Spinal cord (tissue), 10 donors: Measurements from ENCODE around the gene PRDM16. TPM values are rescaled to one million over a fixed set of nuclear protein-coding genes. Genes with fewer than 3 reads are reported as not detected.

Experiments
- DNase-seq, 6 donors: peaks; one replicate each; pipeline versions ENCODE4 v3.0.0 to v3.0.0-alpha.2; 2013 to 2015; ENCODE audit warnings: low spot score in 6 of 6, low read depth in 4 of 6
- H3K27ac ChIP-seq: one replicate; pipeline ENCODE4 v1.5.1; 2013; ENCODE audit warnings: low read depth, low read length, control low read depth
- H3K27me3 ChIP-seq: one replicate; pipeline ENCODE4 v1.6.1; 2013; ENCODE audit warnings: low read length; ENCODE audit not compliant: control insufficient read depth, insufficient read depth
- H3K36me3 ChIP-seq: one replicate; pipeline ENCODE4 v1.6.1; 2013; ENCODE audit warnings: low read length; ENCODE audit not compliant: control insufficient read depth, insufficient read depth
- H3K4me1 ChIP-seq: one replicate; pipeline ENCODE4 v1.6.1; 2013; ENCODE audit warnings: low read length; ENCODE audit not compliant: control insufficient read depth, insufficient read depth
- H3K4me3 ChIP-seq: one replicate; pipeline ENCODE4 v1.5.1; 2013; ENCODE audit warnings: low read depth, low read length, control low read depth
- H3K9me3 ChIP-seq: one replicate; pipeline ENCODE4 v1.6.1; 2013; ENCODE audit warnings: low read length; ENCODE audit not compliant: control insufficient read depth, insufficient read depth
- WGBS: methylation state at CpG from one replicate; pipeline ENCODE4 v1.1.5; 2013; ENCODE audit warnings: missing lambda C conversion rate; ENCODE audit not compliant: insufficient coverage; 5-methylcytosine and 5-hydroxymethylcytosine counted together
- polyA plus RNA-seq, 2 donors: library from polyadenylated mRNA; unstranded; fragments of 120-200 nt; gene quantifications; one replicate each; pipeline ENCODE4 v1.2.1, GENCODE V29; 2013; ENCODE audit not compliant: insufficient read length in 2 of 2
- total RNA-seq, 2 donors: library from RNA; depleted of rRNA in 1 of 2; stranded (reverse); fragments of 120-200 nt in 1 of 2; fragments of >200 nt in 1 of 2; gene quantifications; one replicate each; pipeline versions ENCODE4 v1.2.3 to v1.2.4, GENCODE V29; 2013 to 2014
- donor health status: healthy.

PRDM16 gene
- total and polyA plus RNA-seq, 4 donors, result 6.1 to 8.3 (median 7.3) TPM

GRCh38 chr1:3109355-3109754 is 40.4 kb downstream of the PRDM16 start:
- Histone ChIP-seq H3K9me3 (peaks cover 6% of the 10 kb centered on the region), H3K27ac (no peak overlapping the region), H3K36me3 (peaks cover 9% of the 10 kb centered on the region), H3K27me3 (peaks cover 4% of the 10 kb centered on the region), H3K4me1 (peaks cover 65% of the 10 kb centered on the region), H3K4me3 (no peak overlapping the region)
- WGBS, result 46% methylated on average over 8 of the region's 12 CpGs
- DNase-seq, result peak in 2 of 6 donors; percentile 35 to 72

DNA sequence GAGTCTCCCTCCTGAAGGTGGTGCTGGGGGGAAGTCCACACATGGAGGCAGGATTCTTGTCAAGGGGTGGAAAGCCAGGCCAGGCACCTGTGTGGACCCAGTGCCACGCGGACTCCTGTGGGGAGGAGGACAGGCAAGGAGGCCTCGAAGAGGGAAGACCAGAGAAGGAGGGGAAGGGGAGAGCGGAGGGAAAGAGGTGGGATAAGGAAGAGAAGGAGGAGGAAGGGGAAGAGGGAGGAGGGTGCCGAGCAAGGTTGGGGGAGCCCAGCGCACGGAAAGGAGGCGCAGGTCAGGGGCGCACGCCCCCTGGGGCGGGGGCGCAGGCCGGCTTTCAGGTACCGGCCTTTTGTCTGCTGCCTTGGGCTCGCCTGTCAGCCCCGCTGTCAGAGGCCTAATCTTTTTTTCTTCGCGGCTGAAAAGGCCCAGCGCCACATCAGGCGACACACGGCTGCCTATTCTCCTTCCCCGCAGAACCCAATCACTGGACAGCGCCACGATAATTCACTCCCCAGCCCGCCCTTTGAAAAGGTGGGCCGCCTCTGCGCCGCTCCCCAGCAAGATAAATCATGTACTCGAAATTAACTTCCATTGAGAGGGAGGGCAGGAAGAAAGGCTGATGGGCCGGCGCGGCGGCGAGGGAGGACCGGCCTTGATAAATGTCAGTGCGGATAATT is 42.5 kb downstream of the PRDM16 start:
- H3K4me3 ChIP-seq, result no peak overlapping the region
- peaks cover 18% of the 10 kb centered on the region for H3K36me3 ChIP-seq
- 34% methylated on average over 22 of the region's 36 CpGs for WGBS
- peaks cover 65% of the 10 kb centered on the region for H3K4me1 ChIP-seq
- peak in 1 of 6 donors; percentile 84 for DNase-seq
- H3K27ac ChIP-seq, result no peak overlapping the region
- H3K9me3 ChIP-seq, result peaks cover 6% of the 10 kb centered on the region
- peaks cover 4% of the 10 kb centered on the region for H3K27me3 ChIP-seq

DNA sequence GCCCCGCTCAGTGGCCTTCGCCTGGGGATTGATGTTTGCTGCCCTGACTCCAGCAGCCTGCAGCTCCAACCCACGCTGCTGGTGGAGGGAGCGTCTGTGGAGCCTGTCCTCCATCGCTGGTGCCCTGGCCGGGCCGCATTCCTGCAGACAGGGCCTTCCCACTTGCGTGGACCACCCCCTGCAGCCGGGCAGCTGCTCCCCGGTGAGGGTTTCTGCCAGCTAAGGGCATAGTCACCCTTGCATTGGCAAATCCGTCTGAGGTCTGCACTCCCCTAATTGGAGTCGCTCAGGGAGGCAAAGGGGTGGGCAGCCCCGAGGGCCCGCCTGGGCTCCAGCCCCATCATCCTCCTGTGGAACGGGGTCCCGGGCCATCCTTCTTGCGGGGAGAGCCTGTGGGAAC is 43.5 kb downstream of the PRDM16 start:
- WGBS, result 64% methylated on average over 17 of the region's 17 CpGs
- H3K9me3 ChIP-seq, result peaks cover 6% of the 10 kb centered on the region
- peaks cover 72% of the 10 kb centered on the region for H3K4me1 ChIP-seq
- DNase-seq, result no peak
- H3K27me3 ChIP-seq, result peaks cover 4% of the 10 kb centered on the region
- H3K4me3 ChIP-seq, result no peak overlapping the region
- H3K27ac ChIP-seq, result no peak overlapping the region
- H3K36me3 ChIP-seq, result peaks cover 18% of the 10 kb centered on the region

DNA sequence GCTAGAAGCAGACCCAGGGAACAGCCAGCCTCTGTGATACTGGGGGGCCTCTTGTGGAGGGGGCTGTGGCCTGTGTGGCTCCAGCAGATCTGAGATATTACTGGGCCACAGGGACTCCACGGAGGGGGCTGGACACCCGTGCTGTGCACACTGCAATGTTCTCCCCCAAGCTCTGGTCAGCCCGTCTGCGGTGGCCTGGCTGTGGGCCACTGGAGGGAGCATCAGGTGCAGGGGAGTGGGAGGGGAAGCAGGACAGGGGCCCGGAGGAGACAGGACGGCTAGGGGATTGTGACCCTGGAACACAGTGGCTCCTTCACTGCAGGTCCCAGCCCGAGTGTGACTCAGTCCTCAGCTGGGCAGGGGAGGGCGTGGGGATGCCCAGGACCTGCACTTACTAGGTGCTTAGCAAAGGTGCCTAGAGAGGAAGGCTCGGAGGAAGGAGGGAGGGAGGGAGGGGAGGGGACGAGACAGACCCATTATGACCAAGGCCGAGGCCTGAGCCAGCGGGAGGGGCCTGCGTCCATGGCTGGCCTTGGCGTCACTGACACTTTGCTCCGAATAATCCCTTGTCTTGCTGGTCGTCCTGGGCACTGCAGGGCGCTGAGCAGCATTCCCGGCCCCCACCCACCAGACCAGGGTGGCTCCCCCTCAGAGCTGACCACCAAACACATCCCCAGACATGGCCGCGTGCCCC is 44.2 kb downstream of the PRDM16 start:
- 66% methylated on average over 18 of the region's 20 CpGs for WGBS
- DNase-seq, result no peak
- no peak overlapping the region for H3K4me3 ChIP-seq
- peaks cover 2% of the 10 kb centered on the region for H3K9me3 ChIP-seq
- peaks cover 4% of the 10 kb centered on the region for H3K27me3 ChIP-seq
- peaks cover 74% of the 10 kb centered on the region for H3K4me1 ChIP-seq
- no peak overlapping the region for H3K27ac ChIP-seq
- H3K36me3 ChIP-seq, result peaks cover 16% of the 10 kb centered on the region

- DNase-seq, result no peak
- Histone ChIP-seq H3K4me1 (peaks cover 77% of the 10 kb centered on the region), H3K4me3 (no peak overlapping the region), H3K9me3 (no peaks in the 10 kb centered on the region), H3K27me3 (peaks cover 4% of the 10 kb centered on the region), H3K27ac (no peak overlapping the region), H3K36me3 (peaks cover 16% of the 10 kb centered on the region)
- WGBS, result 83% methylated on average over 2 of the region's 6 CpGs
Measured at GRCh38 chr1:3113741-3114056, 44.7 kb downstream of the PRDM16 start.

DNA sequence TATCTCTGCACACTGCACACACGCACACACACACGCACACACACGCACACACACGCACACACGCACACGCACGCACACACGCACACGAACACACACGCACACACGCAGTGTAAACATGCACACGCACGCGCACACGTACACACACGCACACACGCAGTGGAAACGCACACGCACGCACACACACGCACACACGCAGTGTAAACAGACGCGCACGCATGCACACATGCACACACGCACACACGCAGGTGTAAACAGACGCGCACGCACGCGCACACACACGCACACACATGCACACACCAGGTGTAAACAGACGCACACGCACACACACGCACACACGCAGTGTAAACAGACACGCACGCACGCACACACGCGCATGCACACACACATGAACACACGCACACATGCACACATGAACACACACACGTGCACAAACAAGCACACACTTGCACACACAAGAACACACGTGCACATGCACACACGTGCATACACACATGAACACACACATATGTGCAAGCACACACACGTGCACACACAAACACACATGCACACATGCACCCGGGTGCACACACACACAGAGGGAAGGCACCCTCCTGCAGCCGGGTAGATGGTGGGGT is 45.2 kb downstream of the PRDM16 start:
- no peak overlapping the region for H3K4me3 ChIP-seq
- H3K9me3 ChIP-seq, result no peaks in the 10 kb centered on the region
- WGBS, result 85% methylated on average over 27 of the region's 49 CpGs
- no peak for DNase-seq
- H3K36me3 ChIP-seq, result peaks cover 19% of the 10 kb centered on the region
- H3K27ac ChIP-seq, result no peak overlapping the region
- H3K4me1 ChIP-seq, result peaks cover 79% of the 10 kb centered on the region
- peaks cover 4% of the 10 kb centered on the region for H3K27me3 ChIP-seq

DNA sequence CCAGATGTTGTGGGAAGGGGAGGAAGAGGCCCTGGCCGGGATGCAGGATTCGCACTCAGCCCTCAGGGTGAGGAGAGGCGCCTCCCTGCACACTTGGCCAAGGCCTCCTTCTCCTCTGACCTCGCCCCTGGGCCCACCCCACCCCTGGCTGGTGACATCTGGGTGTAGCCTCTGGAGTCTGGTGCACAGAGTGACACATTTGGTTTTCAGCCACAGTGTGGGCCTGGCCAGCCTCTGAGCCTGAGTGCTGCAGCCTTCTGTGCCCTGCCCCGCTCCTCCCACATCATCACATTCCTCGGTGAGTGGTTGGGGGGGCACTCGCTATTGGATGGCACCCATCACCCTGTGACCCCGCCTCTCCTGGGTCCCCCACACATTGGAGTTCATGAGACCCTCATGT is 45.8 kb downstream of the PRDM16 start:
- Histone ChIP-seq H3K9me3 (no peaks in the 10 kb centered on the region), H3K4me3 (no peak overlapping the region), H3K36me3 (peaks cover 22% of the 10 kb centered on the region), H3K27me3 (peaks cover 4% of the 10 kb centered on the region), H3K27ac (no peak overlapping the region), H3K4me1 (peaks cover 83% of the 10 kb centered on the region)
- 93% methylated on average over 4 of the region's 8 CpGs for WGBS
- DNase-seq, result no peak

GRCh38 chr1:3115275-3116149 is 46.5 kb downstream of the PRDM16 start:
- peak in 1 of 6 donors; percentile 51 for DNase-seq
- Histone ChIP-seq H3K36me3 (peaks cover 24% of the 10 kb centered on the region), H3K4me1 (peaks cover 89% of the 10 kb centered on the region), H3K4me3 (no peak overlapping the region), H3K9me3 (no peaks in the 10 kb centered on the region), H3K27ac (no peak overlapping the region), H3K27me3 (peaks cover 4% of the 10 kb centered on the region)
- 79% methylated on average over 35 of the region's 38 CpGs for WGBS

- Histone ChIP-seq H3K4me1 (peaks cover 90% of the 10 kb centered on the region), H3K27me3 (peaks cover 4% of the 10 kb centered on the region), H3K4me3 (no peak overlapping the region), H3K9me3 (no peaks in the 10 kb centered on the region), H3K36me3 (peaks cover 29% of the 10 kb centered on the region), H3K27ac (no peak overlapping the region)
- WGBS, result 82% methylated on average over 18 of the region's 18 CpGs
- no peak for DNase-seq
Measured at GRCh38 chr1:3116150-3116510, 47.1 kb downstream of the PRDM16 start.
